GM18907 (cell line): ENCODE measurements around the gene SNX8.

Experiments used
- ATAC-seq: cut with Tn5 transposase; IDR thresholded peaks from one replicate; pipeline ENCODE4 v1.9.1; 2021; ENCODE audit warnings: mild to moderate bottlenecking, moderate library complexity; ENCODE audit not compliant: unreplicated experiment

The SNX8 gene

DNA sequence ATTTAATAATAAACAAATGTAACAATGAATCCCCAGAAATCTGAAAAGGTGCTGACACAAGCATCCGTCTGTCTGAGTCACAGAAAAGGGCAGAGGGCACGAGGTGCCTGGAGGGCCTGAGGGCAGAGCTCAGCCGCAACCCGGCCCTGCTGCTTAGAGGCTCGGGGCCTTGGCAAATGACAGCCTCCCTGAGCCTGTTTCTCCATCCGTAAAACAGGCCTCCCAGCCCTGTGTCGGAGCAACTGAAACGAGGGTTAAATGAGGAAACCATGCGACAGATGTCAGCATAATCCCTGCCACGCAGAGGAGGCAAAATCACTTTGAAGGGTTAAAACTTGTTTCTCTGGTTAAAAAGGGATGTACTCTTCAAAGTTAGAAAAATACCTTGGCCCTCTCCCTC is 47.3 kb downstream of the SNX8 start:
- no peak for ATAC-seq

GRCh38 chr7:2264158-2264557 is 50.1 kb downstream of the SNX8 start:
- ATAC-seq: no peak

- no peak for ATAC-seq
Measured at GRCh38 chr7:2263176-2263575, 51.1 kb downstream of the SNX8 start.

DNA sequence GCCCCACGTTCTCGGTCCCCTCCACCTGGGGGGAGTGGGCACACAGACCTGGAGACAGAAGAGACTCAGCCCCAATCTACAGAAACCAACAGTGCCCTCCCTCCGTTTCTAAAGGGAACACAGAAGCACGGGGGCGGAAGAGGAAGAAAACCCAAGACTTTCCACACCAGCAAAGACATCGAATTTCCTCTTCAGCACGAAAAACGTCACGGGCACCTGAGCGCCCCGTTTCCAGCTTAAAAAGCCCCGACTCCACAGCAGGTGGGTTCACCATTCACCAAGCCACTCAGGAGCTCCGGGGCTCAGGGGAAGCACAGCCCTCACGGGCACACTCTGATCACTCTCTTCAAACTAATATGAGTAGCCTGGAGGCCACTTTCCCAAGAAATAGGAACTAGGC is 52.6 kb downstream of the SNX8 start:
- no peak for ATAC-seq

DNA sequence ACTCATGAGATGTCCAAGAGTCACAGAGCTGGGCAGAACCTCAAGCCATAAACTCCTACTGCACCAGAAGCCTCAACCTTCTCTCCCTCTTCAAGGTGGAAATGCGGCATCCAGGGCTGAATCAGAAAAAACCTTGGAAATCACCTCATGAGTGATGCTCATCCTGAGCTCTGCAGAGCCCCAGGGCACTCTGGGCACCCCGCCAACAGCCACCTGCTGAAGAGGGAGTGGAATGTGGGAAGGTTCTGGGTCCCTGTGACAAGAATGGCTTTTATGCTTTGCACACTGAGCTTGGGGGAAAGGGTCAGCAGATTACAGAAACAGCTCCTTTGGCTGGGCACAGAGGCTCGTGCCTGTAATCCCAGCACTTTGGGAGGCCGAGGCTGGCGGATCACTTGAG is 53.4 kb downstream of the SNX8 start:
- ATAC-seq: no peak

DNA sequence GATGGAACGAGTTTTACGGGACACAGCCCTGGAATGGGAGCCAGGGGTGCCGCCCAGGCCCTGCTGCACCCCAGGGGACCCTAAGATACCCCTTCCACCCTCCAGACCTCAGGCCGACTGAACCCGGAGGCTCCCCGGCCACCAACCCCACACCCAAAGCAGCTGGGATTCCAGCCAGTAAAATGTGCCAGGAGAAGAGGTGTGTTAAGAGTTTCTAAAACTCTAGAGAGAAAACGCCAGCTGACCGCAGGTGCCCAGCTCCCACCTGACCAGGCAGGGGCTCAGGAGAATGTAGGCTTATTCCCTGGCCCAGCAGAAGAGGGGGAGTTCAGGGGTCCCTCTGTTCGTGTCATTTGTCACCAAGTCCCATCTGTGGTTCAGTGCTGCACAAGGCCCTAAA is 54.8 kb downstream of the SNX8 start:
- ATAC-seq: no peak

DNA sequence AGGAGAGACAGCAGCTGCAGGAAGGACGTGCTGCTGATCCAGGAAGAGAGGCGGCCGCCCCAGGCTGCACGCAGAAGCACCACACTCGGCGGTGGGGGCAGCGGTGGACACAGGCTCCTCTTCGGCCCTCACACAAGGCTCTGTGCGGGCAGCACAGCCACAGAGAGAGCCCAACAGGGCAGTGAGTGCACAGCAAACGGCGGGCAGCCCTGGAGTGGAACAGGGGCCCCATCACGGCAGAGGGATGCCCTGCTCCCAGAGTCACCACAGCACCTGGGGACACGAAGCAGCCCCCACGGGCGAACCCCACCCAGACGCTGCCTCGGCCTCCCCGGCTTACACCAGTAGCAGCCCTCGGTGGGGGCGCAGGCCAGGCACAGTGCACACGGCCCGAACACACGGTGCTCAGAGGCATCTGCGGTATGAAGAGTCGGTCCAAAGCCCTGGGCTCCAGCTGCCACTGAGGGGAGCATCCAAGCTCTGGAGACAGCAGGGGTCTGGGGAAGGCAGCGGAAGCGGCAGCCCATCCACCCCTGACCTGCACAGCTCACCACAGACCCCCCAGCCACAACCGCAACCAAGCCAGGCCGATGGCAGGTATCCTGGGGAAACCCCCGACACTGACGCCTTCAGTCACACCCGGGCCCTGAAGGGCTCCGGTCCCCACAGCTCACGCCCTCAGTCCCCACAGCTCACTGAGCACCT is 55.4 kb downstream of the SNX8 start:
- peak; percentile 56 for ATAC-seq

DNA sequence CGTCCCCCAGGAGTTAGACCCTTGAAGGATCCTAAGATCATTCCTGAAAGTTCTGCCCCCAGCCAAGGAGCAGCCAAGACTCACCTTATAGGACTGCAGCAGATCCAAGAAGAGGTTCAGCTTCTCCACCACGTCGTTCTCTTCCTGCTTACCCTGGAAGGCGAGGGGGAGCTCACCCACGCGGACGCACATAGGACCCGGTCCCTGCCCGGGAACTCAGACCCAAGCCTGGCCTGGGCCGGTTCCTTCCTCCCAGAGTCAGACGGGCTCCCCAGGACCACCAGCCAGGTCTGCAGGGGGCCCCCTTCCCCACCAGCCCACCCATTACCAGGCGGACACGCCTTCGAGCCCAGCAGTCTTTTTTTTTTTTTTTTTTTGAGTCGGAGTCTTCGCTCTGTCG is 56.6 kb downstream of the SNX8 start:
- ATAC-seq: no peak

DNA sequence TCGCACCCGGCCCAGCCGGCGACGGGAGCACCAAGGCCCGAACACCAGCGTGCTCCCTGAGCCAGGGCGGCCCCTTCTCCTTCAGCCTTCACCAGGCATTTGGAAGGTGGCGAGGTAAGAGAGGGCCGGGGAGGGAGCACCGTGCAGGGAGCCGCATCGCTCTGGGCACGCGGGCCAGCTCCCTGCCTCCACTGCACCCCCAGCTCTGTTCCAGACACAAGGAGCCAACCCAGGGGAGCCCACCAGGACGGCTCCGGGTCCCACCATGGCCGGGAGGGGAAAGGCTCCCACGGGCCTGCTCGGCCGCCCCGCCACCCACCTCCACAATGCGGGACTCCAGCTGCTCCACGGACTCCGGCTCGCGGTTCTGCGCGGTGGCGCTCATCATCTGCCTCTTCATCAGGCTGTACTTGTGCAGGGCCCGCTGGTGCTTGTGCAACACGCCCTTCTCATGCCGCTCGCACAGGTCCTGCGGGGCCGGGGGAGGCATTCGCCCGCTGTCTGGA is 57.1 kb downstream of the SNX8 start:
- ATAC-seq: no peak

DNA sequence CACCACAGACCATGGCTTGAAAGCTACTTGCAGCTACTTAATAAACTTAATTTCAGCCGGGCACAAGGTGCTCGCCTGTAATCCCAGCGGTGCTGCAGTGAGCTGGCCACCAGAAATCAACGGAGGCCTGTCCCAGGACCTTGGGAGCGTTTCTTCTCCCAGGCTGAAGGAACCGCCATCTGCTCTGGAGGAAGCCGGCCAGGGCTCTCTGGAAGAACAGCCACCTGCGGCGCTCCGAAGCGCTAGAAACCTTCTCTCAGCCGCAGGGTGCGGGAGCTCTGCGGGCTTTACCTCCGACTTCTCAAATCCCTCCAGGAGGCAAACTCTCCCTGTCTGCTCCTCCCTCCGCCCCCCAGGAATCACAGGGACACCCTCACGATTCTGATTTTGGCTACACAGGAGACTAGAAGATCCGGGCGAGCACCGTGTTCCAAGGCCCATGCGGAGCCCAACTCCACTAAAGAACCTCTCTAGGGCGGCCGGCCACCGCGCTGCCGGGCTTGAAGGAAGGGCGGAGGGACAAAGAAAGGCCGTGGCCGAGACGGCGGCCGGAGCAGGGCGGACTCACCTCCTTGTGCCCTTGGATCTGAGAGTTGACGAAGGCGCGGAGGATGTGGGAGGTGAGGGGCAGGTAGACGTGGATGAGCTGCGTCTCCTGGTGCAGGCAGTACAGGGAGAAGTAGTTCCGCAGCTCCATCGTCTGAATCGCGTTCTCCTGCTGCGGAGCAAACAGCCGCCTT is 57.8 kb downstream of the SNX8 start:
- no peak for ATAC-seq

DNA sequence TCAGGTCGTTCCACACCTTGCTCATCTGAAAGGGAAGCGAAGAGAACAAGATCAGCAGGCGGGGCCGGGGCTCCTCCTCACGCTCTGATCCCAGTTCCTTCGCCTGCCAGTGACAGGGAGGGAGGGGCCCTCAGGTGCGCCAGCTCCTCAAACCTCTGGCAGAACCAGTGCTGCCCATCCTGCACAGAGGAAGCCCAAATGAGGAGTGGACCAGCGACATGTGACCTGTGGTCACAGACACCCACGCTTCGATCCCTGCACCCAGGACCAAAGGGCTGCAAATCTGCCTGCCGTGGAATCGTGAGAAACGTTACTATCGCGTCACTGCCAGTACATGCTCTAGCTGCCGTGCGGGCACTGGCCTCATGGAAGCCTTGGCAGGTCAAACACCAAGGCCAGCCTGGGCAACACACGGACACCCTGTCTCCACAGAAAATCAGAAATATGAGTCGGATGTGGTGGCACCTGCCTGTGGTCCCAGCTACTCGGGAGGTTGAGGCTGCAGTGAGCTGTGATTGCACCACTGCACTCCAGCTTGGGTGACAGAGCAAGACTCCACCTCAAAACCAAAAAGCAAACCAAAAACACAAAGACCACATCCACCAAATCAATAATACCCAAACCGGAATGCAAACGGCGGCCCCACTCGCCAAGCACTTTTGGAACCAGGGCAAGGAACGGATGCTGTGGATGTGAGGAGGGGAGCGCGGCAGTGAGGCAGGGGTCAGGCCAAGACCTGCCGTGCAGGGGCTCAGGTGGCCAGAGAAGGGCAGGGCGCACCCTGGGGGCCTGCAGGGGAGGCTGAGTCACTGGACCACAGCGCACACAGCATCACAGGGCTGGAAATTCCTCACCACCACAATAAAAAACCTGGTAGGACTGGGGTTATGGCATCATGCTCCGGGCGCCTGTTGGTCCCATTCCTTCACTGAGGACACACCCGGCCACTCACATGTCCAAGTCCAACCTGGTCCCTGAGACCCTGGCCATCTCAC is 58.8 kb downstream of the SNX8 start:
- ATAC-seq: no peak

DNA sequence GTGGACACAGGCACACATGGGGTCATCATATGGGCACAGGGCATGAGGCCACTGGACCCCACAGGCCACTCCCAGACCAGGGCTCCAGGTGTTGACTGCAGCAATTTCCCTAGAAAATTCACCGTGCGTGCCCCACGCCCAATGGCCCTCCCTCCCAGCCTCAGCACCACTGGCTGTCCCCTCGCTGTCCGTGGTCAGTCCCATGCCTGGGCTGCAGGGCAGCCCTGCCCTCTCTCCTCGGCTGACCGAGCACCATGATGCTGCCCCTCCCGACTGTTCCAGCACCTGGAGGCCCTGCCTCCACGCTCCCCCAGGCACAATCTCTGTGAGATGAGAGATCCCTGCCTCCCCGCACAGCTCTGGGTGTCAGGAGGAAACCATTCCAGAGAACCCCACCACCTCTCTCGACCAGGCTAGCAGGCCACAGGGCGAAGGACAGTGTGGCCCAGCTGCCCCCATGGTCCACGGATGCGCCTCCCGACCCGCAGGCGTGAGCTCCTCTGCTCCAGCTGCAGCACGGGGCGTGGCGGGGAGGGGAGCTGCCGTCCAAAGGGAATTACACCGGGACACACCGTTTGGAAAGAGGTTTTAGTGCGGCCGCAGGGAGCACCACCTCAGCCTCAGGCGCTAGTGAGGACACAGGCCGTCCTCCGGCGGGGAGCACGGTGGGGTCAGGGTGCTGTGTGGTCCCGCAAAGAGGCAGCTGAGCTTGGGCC is 59.7 kb downstream of the SNX8 start:
- no peak for ATAC-seq

DNA sequence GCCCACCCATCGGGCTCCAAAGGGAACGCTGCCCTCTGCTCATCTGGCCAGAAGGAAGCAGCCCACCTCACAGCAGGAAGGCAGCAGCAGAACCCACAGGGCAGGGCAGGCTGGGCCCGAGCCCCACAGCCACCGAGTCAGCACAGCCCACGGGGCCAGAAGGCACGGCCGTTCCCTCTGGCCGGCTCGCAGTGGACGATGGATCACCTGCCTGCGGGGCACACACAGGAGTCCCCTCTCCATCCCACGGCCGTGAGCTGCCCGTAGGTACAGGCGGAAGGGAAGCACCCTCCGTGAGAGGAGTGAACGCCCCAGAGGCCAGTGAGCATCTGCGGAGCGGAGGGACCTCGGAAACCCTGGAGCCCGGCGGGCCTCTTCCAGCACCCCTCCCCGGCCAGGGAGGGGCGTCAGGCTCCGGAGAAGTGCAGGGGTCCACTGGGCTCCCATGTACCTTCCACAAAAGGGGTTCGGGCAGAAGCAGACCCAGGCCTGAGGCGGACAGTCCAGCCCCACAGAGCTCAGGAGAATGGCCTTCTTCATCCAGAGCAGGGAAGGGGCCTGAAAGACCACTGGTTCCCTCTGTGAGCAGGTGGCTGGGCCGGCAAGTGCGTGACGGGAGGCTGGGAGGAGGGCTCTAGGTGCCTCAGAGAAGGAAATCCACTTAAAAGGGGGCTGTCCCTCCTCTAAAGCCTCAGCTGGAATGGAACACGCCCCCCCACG is 60.6 kb downstream of the SNX8 start:
- ATAC-seq: no peak

DNA sequence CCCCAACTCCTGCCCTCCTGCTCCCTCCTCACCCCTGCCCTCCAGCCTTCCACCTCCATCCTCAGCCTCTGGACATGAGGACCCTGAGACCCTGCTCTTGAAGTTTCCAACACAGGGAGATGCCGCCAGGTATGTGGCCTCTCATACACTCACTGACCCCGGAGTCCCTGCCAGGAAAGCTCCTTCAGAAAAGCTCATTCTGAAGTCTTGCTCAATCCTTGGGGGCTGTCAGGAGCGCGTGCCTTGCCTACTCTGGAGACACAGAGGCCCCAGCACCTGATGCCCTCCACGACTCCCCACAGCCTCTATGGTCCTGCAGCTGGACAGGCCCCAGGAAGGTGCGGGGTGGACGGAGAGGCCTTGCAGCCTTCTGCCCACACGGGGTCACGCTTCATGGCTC is 61.2 kb downstream of the SNX8 start:
- no peak for ATAC-seq

DNA sequence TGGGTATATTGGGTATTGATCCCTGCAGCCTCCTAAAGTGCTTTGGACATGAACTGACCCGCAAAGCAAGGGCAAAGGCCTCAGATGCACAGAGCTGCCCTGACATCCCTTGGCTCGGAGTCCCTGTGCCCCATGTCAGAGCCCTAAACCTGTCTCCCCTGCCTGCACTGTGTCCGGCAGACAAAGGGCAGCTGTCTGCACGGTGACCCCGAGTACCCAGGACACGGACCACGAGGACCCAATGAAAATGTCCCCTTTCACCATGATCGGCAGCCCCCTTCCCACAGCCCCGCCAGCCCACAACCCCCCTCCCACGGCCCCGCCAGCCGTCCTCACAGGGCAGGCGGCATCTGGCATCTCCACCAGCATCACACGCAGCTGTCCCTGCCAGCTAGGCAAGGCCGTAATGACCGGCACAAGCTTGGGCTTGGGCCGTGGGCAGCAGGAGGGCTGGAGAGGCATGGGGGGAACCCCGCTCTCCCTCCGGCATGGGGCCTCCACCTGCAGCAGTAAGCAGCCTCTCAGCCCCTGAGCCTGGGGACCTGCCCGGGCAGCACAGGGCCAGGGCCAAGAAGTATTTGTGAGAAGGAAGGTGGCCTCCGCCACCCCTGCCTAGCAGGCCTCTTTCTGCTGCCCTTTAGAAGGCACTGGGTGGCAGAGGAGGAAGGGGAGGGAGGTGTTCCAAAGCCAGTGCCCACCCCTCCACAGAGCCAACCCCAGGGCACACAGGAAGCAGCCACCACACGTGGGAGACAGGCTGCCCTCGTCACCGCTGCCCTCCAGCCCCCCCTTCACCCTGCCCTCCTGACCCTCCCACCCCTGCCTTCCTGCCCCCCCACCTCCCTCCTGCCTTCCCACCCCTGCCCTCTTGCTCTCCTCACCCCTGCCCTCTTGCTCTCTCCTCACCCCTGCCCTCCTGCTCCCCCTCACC is 62.1 kb downstream of the SNX8 start:
- ATAC-seq: no peak

GRCh38 chr7:2251381-2251780 is 62.9 kb downstream of the SNX8 start:
- no peak for ATAC-seq

- no peak for ATAC-seq
Measured at GRCh38 chr7:2249744-2250323, 64.4 kb downstream of the SNX8 start.

DNA sequence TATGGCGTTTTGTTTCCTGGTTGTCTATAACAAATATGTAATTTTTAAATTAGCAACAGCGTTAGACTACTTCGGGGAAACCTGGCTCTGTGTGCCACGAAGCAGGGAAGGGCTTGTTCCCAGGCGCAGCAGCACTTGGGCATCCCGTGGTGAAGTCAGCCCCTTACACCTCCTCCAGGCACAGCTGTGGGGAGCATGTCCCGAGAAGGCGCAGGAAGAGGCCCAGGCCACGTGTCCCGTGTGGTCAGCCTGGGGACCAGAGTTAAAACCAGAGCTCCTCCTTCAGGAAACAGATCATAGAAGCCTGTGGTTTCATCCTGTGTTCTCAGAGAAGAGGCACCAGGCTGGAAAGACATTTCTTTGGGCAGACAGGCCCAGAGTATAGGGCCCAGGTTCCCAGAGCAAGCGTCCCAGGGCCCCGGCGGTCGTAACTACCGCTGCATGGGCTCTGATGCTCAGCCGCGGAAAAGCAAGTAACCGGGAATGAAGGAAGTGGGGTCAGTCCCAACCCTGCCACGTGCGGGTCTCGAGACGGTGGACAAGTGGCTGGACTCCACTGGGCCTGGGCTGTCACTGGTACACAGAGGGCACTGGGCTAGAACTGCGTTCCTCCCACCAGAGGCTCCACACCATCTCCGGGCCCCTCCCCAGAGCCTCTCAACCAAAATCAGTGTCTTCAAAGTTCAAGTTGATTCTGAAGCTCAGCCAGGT is 65.1 kb downstream of the SNX8 start:
- ATAC-seq: peak; percentile 57
